ENCODE data around the gene NAV2.

DNA sequence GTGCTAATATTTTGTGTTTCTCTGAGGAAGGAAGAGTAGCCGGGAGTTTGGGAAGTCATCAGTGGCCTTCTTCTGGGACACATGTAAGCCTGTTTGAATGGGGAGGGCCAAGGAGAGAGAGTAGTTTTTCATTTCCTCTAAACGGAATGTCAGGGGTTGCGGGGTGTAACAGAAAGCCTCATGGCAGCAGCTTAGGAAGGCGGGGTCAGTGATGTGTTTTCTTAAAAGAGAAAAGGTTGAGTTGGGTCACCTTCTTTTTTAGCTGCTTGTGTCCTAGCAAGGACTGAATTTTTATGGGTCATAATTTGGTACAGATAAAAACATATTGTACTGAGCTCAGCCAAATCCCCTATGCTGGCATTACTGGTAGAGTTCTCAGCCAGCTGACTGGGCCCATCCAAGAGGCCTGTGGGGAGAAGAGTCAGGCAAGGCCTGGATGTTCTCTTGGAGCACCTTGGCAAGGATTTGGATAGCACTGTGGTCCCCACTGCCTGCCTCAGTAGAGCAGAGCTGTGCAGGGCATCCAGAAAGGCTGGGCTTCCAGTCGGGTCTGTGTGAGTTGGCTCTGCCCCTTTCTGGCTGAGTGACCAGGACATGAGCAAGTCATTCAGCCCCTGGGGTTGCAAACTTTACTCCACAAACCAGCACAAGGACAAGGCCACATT is 29.4 kb upstream of the NAV2 start:
- TF ChIP-seq, protein P1, sequence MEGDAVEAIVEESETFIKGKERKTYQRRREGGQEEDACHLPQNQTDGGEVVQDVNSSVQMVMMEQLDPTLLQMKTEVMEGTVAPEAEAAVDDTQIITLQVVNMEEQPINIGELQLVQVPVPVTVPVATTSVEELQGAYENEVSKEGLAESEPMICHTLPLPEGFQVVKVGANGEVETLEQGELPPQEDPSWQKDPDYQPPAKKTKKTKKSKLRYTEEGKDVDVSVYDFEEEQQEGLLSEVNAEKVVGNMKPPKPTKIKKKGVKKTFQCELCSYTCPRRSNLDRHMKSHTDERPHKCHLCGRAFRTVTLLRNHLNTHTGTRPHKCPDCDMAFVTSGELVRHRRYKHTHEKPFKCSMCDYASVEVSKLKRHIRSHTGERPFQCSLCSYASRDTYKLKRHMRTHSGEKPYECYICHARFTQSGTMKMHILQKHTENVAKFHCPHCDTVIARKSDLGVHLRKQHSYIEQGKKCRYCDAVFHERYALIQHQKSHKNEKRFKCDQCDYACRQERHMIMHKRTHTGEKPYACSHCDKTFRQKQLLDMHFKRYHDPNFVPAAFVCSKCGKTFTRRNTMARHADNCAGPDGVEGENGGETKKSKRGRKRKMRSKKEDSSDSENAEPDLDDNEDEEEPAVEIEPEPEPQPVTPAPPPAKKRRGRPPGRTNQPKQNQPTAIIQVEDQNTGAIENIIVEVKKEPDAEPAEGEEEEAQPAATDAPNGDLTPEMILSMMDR (IDR thresholded peaks at IDR 0.05): no peak
- no peak for TF ChIP-seq POLR2A (IDR thresholded peaks at IDR 0.05)
